ENCODE data around the gene BTG1.

DNA sequence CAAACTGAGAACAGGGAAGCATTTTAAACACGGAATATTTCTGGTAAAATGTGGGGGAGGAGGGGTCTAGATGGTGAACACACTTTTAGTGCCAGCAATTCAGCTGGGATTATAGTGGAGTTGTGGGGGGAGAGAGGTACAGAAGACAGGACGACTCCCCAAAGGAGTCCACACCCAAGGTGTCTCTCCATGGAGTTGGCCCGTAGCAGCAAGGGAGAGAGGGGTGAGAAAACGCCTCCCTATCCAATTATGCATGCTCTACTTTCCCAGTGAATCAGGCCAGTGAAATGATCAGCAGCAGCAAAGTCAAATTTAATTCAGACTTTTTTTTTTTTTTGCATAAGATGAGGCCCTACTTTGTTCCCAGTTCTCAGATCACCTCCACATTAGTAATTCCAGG, 38.6 kb downstream of the BTG1 start:
- TF ChIP-seq POLR2A (IDR thresholded peaks at IDR 0.05), result no peak
- TF ChIP-seq, protein P1, sequence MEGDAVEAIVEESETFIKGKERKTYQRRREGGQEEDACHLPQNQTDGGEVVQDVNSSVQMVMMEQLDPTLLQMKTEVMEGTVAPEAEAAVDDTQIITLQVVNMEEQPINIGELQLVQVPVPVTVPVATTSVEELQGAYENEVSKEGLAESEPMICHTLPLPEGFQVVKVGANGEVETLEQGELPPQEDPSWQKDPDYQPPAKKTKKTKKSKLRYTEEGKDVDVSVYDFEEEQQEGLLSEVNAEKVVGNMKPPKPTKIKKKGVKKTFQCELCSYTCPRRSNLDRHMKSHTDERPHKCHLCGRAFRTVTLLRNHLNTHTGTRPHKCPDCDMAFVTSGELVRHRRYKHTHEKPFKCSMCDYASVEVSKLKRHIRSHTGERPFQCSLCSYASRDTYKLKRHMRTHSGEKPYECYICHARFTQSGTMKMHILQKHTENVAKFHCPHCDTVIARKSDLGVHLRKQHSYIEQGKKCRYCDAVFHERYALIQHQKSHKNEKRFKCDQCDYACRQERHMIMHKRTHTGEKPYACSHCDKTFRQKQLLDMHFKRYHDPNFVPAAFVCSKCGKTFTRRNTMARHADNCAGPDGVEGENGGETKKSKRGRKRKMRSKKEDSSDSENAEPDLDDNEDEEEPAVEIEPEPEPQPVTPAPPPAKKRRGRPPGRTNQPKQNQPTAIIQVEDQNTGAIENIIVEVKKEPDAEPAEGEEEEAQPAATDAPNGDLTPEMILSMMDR (IDR thresholded peaks at IDR 0.05), result no peak

Measured in body of pancreas (tissue), 4 donors.